GM12864 (cell line): ENCODE results near the gene CYP2W1.
"Not testable (repeated sequence)": the region's sequence is repeated elsewhere in the genome, so short reads cannot be mapped to it uniquely, and the experiment has no call there.

Source experiments
- DNase-seq: peaks from one replicate; pipeline ENCODE4 v3.0.0-alpha.2; 2011; ENCODE audit warnings: low read depth
- H3K4me3 ChIP-seq: 2 replicates; pipeline ENCODE4 v1.5.1; 2011; ENCODE audit warnings: mild to moderate bottlenecking, low read depth, low read length, control low read depth
- CTCF ChIP-seq: IDR thresholded peaks from 2 replicates; pipeline ENCODE4 v1.5.1; 2011; ENCODE audit warnings: low read depth, mild to moderate bottlenecking, moderate library complexity, low read length, control low read depth, inconsistent platforms; ENCODE audit errors: missing control alignments

CYP2W1 gene

GRCh38 chr7:960269-960871, 22.6 kb upstream of the CYP2W1 start:
- no peak for TF ChIP-seq CTCF
- no peak overlapping the region for H3K4me3 ChIP-seq
- no peak for DNase-seq

- not testable (repeated sequence) for H3K4me3 ChIP-seq, DNase-seq
Observed at GRCh38 chr7:960972-961371, 22.0 kb upstream of the CYP2W1 start.

- TF ChIP-seq CTCF: no peak
- no peak for DNase-seq
- no peak overlapping the region for H3K4me3 ChIP-seq
Observed at GRCh38 chr7:961546-962400, 21.2 kb upstream of the CYP2W1 start.

- DNase-seq: no peak
- no peak for TF ChIP-seq CTCF
- no peak overlapping the region for H3K4me3 ChIP-seq
Observed at GRCh38 chr7:962401-963081, 20.4 kb upstream of the CYP2W1 start.

- no peak overlapping the region for H3K4me3 ChIP-seq
- TF ChIP-seq CTCF: peak; percentile 40
- no peak for DNase-seq
Observed at GRCh38 chr7:963236-964078, 19.5 kb upstream of the CYP2W1 start.

GRCh38 chr7:964401-965231, 18.4 kb upstream of the CYP2W1 start:
- H3K4me3 ChIP-seq: no peak overlapping the region
- no peak for DNase-seq
- TF ChIP-seq CTCF: no peak
